ENCODE data around the gene SMCO2.

SMCO2 gene

DNA sequence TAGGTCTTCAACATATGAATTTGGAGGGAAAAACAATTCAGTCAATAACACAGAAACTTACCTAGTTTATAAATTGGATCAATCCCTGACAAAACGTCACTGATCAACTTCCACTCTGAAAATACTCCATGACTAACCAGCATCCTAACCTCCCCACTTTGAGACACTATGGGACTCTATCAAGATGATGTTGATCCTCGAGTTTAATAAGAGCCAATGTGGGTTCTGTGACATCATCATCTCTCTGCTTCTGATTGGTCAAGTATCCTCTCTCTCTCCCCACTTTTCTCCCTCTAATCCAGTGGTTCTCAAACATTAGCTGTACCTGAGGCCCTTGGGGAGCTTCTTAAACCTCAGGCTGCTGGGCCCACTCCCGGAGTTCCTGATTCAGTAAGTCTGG lies at the start of gene SMCO2:
Gene SMCO2, plus strand, starts transcription at position 301 of the 400 bp plus-strand sequence. CDS start 23,896 bp downstream, outside the sequence.
- in situ Hi-C loops (cut with HindIII; ENCODE audit: low sequenced_read_pairs) = no loop called here

DNA sequence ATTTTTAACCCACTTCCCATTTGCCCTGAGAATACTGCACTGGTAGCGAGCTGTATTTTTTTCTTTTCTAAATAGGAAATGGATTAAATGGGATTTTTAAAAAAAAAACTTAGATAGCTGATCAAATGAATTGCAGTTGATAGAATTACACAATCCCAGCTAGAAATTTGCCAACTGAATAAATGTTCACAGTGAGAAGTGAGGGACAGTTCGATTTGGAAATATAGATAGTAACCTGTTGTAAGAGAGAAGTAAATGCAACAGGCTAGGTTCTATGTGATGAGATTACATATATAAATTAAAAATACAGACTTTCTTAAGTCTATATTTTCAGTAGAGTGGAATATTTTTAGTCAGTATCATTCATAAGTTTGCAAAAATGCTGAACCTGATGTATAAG lies 48.1 kb upstream of the SMCO2 start:
- in situ Hi-C loops (cut with HindIII; ENCODE audit: low sequenced_read_pairs) = loop anchor here (25.0 kb wide), 1 partner anchor 239 kb away; no protein-coding TSS in a partner anchor

DNA sequence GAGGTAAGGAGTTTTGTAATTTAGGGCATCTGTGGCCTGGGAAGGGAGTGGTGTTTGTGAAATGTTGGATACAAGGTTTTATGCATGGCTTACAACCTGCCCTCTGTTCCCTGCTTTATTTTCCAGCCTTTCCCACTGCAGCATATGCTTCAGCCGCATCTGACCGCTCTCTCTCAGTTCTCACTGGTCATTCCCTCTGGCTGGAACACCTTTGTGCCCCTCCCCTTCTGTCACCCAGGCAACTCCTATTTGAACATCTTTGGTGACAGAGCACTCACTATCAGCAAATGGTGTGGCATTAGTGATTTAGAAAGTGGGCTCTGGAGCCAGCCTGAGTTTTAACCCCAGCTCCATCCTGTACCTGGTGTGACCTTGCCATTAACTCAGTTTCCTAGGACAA lies 47.5 kb upstream of the SMCO2 start:
- in situ Hi-C loops (cut with HindIII; ENCODE audit: low sequenced_read_pairs) = loop anchor here (25.0 kb wide), 1 partner anchor 238 kb away; no protein-coding TSS in a partner anchor

DNA sequence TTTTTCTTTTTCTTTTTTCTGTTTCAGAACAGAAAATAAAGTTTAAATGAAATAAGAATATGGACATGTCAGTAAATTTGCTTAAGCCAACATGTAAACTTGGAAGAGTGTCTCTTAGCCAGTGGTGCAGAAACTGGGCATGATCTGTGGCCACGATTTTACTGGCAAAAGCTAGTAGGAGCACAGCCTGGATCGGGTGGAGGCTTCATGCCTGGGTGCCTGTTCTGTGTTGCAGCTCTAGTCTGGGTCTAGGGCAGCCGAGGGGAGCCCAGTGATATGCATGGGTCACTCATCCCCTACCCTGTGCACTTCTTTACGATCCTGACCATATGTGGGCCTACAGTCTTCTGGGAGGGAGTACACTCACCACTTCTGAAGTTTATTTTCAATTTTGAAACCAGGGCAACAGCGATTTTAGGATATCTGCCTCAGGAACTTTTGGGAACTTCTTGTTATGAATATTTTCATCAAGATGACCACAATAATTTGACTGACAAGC lies 45.6 kb upstream of the SMCO2 start:
- in situ Hi-C loops (cut with HindIII; ENCODE audit: low sequenced_read_pairs) = no loop called here

DNA sequence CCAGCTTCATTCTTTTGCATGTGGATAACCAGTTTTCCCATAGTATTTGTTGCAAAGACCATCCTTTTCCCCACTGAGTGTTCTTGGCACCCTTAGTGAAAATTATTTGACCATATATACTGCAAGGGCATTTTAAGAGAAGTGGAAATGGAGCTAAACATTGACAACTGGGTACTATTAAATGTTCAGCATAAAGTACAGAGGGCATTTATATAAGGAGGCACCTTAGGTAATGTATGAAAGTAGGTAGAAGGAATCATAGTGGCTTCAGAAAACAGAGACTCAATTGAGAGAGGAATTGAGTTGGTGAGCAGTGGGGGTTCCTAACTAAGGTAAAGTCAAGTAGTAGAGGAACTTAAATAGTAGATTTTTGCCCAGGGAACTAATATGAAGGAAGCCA lies 34.5 kb upstream of the SMCO2 start:
- in situ Hi-C loops (cut with HindIII; ENCODE audit: low sequenced_read_pairs) = no loop called here

DNA sequence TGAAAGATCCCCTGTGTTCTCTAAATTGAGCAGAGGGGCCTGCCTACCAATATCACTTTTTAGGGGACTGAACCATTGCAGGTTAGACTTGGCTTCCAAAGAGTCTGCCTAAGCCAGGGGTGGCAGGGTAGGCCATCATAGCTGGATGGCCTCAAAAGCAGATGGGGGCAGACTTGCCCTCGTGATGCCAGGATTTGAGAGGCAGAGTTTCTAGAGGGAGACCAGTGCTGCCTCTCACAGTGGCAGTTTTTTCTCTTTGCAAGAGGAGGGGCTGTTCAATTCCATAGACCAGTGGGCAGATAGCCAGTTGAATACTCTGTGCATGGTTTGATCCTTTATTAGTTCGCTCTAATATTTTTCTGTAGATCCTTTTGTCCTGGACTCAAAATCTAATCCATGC lies 23.8 kb upstream of the SMCO2 start:
- in situ Hi-C loops (cut with HindIII; ENCODE audit: low sequenced_read_pairs) = no loop called here

DNA sequence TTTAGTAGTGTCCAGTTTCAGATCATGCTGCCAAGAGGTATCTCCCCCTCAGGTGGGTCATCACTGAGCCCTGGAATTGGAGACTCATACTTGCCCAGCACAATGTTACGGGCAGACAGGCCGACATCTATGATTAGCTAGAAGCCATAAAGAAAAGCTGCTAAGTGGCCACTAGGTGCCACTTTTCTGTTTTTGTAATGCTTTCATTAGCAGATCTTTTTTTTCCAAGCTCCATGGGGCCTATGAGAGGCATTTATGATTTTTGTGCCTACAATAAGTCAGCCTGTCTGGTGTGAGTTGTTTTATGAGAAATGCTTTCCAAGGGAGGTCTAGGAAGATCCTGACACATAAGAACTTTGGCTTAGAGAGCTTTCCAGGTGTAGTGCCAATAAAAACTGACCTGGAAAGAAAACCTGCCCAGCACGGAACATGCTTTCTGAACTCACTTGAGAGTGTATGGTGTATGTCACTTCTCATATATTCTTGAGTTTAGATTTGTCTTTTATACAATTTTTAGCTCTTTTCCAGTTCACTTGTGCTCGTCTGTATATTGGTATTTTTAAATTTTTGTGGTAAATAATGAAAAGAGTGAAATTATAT lies 21.8 kb upstream of the SMCO2 start:
- in situ Hi-C loops (cut with HindIII; ENCODE audit: low sequenced_read_pairs) = no loop called here

DNA sequence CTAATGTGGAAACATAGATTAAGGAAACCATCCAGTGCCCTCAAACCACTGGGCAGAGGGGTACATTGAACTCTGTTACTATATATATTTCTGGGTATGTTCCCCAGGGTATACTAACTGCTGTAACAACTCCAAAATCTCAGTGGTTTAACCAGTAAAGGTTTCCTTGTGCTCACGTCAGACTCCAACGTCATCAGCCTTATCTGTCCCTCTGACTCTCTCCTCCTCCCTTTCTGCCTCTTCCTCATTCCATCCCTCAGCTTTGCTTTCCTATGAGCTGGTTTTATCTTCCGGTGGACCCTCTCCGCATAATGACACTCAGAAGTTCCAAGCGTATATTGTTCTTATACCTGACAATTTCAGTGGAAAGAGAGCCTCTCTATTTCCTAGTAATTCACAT lies 21.2 kb upstream of the SMCO2 start:
- in situ Hi-C loops (cut with HindIII; ENCODE audit: low sequenced_read_pairs) = no loop called here

DNA sequence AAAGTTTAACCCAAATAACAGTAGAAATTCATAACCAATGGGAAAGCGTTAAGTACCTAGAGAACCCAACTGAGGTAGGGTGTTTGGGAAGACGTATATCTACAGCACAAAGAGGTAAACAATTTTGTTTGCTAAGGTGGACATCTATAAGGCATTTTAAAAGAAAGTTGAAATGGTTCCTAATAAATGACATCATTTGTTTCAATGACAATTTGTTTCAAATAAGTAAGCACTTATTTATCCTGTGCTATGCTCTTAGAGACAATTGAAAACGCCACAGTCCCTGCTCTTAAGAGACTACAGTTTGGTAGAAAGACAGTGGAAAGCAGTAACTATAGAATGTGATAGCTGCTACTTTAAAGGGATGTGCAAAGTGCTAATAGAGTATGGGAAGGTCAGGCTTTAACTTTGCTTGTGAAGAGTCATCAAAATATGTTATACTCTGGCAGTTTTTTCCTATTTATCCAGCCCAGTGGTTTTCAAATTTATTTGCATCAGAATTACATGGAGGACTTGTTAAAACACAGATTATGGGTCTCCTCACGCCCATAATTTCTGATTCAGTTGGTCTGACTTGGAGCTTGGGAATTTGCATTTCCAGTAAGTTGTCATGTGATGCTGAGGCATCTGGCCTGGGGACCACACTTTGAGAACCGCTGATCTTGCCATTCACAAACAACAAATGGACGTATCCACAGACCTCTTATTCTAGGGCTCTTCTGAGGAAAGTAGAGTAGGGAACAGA lies 19.6 kb upstream of the SMCO2 start:
- in situ Hi-C loops (cut with HindIII; ENCODE audit: low sequenced_read_pairs) = no loop called here

DNA sequence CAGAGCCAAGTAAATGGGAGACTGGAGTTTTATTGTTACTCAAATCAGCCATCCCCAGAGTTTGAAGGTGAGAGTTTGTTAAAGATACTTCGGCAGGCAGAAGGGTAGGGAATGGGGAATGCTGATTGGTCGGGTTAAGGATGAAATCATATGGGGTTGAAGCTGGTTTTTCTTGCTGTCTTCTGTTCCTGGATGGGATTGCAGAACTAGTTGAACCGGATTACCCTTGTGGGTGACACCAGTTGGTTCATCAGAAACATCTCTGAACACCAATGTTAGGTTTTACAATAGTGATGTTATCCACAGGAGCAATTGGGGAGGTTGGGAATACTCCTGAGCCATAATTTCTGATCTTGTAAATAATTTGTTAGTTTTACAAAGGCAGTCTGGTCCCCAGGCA lies 18.7 kb upstream of the SMCO2 start:
- in situ Hi-C loops (cut with HindIII; ENCODE audit: low sequenced_read_pairs) = no loop called here

DNA sequence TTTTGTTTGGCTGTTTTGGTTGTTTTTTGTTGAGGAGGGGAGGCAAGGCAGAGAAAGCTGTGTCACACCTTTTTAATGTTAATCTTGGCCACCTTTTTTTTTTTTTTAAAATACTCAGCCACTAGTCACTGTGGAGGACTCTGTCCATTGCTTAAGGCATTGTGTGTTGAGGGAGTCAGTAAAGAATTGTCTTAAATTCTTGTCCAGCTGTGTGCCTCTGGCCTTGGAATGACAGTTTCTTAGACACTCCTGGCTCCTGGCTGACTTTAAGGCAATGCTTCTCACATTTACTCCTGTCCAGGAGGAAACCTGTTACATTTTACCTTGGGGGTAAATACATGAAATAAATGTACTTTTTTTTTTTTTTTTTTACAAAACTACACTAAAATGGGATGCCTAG lies 18.1 kb upstream of the SMCO2 start:
- in situ Hi-C loops (cut with HindIII; ENCODE audit: low sequenced_read_pairs) = no loop called here

DNA sequence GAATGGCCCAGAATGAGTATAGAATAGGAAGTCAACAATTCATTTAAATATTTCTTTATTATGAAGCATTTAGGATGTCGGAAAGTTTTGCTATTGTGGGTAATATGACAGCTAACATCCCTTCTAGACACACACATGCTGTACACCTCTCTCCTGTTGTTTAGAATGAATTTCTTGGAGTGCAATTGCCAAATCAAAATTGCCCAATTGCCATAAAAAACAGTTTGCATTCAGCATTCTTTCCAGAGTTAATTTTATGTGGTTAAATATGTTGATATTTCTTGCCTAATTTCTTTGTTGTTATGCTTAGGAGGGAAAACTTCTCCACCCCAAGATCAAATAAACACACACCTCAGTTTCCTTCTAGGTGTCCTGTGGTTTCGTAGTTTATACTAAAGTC lies 16.9 kb upstream of the SMCO2 start:
- in situ Hi-C loops (cut with HindIII; ENCODE audit: low sequenced_read_pairs) = loop anchor here (10.0 kb wide), 1 partner anchor 205 kb away; no protein-coding TSS in a partner anchor

DNA sequence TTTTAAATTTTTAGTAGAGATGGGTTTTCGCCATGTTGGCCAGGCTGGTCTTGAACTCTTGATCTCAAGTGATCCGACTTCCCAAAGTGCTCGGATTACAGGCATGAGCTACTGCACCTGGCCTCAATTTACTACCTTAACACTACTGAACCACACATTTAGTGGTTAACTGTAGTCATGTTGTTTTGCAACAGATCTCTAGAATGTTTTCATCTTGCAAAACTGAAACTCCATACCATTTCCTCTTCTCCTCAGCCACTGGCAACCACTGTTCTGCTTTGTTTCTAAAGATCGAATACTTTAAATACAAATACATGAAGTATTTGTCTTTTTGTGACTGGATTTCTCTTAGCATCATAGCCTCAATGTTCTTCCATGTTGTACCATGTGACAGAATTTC lies 15.4 kb upstream of the SMCO2 start:
- in situ Hi-C loops (cut with HindIII; ENCODE audit: low sequenced_read_pairs) = loop anchor here (10.0 kb wide), 1 partner anchor 204 kb away; no protein-coding TSS in a partner anchor

DNA sequence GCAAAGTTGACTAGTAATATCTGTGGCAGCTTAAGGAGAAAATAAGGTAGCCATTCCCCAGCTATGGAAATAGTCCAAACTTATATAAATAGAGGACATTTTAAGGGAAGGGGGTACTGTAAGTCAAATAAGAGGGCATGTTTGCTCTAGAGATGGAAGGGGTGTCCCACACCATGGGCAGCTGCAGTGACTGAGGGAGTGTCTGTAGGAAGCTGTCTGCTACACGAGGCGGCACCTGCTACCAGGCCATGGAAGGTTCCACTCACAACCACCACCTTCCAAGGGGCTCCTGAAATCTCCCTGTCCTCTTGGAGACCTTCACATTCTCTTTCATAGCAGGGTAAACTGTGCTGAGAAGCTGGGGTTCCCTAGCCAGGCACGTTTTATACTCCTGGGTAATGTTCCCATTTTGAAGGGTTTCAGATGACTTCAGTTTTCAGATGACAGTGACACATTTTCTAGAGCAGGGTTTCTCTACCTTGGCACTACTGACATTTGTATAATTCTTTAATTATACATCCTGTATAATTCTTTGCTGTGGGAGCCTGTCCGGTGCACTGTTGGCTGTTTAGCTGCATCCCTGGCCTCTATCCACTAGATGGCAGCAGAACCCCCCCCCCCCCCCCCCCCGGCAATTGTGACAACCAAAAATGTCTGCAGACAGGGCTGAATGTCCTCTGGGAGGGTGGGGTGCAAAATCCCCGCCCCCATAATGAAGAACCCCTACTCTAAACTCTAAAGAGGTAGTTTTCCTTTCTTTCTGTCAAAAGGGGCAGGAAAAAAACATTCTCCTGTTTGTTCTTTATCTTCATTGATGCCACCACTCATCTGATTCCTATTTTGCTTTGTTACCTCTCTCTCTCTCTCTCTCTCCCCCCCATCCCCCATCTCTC lies 11.6 kb upstream of the SMCO2 start:
- in situ Hi-C loops (cut with HindIII; ENCODE audit: low sequenced_read_pairs) = loop anchor here (10.0 kb wide), 1 partner anchor 200 kb away; no protein-coding TSS in a partner anchor

DNA sequence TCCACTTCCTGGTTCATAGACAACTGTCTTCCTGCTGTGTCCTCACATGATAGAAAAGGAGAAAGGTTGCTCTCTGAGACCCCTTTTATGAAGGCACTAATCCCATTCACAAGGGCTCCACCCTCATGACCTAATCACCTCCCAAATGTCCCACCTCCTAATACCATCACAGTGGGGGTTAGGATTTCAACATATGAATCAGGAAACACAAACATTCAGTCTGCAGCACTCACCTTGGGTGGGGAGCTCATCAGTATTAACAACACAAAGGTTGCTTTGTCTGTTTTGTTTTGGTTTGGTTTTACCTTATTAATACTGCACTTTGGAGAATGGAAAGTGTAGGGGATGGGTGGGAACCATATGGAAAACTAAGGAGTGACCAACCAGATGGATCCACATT lies 10.5 kb upstream of the SMCO2 start:
- in situ Hi-C loops (cut with HindIII; ENCODE audit: low sequenced_read_pairs) = loop anchor here (10.0 kb wide), 1 partner anchor 199 kb away; no protein-coding TSS in a partner anchor

DNA sequence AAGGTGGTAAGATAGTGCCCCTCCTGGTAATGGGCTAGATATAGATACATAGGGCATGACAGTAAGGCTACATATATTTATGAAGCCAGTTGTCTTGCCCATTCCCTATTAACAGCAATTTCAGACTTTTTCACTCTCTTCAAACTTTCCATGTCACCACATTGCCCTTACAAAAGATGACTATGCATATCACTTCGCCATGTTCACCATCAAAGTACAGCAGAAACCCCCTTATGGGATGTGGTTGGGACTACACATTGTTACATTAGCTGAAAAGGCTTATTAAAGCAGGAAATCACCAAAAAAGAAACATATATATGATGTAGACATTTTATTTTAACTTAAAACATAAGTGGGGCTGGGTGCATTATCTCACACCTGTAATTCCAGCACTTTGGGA lies 9.8 kb upstream of the SMCO2 start:
- in situ Hi-C loops (cut with HindIII; ENCODE audit: low sequenced_read_pairs) = loop anchor here (10.0 kb wide), 1 partner anchor 198 kb away; no protein-coding TSS in a partner anchor

DNA sequence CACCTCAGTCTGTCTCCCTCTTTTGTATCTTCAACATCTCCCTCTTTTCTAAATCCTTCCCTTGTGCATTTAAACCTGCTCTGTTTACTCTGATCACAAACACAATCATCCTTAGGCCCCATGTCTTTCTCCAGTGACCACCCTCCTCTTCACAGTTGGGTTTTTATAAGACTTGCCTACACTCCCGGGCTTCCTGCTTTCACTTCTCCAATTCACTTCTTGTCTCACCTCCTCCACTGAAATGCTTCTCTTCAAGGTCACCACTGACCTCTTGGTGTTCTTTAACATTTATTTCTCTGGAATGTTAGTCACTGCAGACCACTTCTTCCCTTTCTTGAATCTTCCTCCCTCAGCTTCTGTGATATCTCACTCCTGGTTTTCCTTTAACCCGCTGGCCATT lies 8.7 kb upstream of the SMCO2 start:
- in situ Hi-C loops (cut with HindIII; ENCODE audit: low sequenced_read_pairs) = loop anchor here (10.0 kb wide), 1 partner anchor 197 kb away; no protein-coding TSS in a partner anchor

DNA sequence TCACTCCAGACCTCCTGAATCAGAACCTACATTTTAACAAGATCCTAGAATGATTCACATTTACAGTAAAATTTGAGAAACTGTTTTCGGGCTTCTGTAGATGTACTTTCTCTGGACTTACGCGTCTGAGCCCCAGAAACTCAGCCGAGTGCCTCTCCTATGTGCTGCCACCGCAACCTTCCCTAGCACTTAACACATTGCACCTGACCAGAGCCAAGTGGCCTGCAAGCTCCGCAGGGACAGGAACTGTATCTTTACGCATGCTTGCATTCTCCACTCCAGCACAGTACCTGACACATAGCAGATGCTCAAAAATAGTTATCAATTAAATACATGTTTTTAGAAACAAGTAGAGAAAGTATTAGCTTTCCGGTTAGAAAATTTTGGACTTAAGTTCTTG lies 1.2 kb downstream of the SMCO2 start:
- in situ Hi-C loops (cut with HindIII; ENCODE audit: low sequenced_read_pairs) = no loop called here

DNA sequence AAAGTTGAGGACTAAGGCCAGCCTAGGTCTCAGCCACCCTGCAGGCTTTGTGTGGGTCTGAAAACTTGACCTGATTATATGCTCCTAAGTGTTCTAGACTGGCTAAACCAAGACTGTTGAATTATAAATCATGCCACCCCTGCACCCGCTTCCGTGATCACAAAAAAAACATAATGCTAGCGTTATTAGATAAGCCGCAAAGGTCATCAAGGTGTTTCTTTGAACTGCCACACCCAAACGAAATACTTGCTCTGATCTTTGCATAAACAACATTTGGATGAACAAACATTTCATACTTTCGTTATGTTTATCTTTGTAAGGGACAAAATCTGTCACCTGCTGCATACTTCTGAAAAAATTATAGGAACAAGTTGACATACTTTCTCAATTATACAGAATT lies 2.5 kb downstream of the SMCO2 start:
- in situ Hi-C loops (cut with HindIII; ENCODE audit: low sequenced_read_pairs) = no loop called here

DNA sequence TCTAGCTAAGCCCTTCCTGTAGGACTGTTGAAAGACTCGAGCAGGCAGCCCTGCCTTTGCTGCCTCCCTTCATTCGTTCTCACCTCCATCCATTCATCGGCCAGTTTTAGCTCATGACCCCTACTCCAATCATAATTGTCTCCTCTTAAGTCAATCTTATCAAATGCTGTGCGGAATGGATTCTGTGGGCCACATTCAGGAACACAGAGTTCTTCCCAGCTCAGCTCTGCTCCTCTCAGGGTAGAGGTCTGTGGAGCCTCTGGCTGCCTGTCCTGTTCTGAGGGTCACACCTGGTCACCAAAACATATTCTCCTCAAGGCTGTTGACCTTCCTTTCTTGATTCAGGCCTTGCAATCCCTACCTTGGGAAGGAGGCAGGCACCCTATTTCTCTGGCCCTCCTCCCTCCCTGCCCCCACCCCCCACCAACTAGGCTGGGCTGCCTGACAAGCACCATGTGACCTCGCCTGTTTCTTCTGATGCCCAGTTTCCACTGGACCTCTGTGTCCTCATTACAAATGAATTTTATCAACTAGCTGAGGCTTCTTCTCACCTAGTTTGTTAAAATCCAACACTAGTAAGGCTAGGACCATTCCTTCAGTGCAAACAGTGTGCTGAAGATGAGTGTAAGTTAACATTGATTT lies 3.5 kb downstream of the SMCO2 start:
- in situ Hi-C loops (cut with HindIII; ENCODE audit: low sequenced_read_pairs) = no loop called here
